ENCODE data around the gene DPF3.

GRCh38 chr14:72716476-72716875, 177.4 kb downstream of the DPF3 start:
- TF ChIP-seq CTCF (conservative IDR thresholded peaks at IDR 0.05) (no peak), EZH2 (IDR thresholded peaks at IDR 0.05; ENCODE audit: low read depth) (no peak)
